Osteocyte (in vitro differentiated cells): ENCODE results near the gene FLOT1. TPM values are rescaled to one million over a fixed set of nuclear protein-coding genes. Genes with fewer than 3 reads are reported as not detected.
A peak's percentile ranks its signal among the peaks of the same experiment; 100 is the strongest.

ENCODE experiments used
- DNase-seq: peaks from one replicate; pipeline ENCODE4 v3.0.0; 2021; ENCODE audit warnings: mixed read lengths; ENCODE audit not compliant: unreplicated experiment; ENCODE audit errors: extremely low spot score
- H3K27ac Mint-ChIP-seq: one replicate; pipeline ENCODE4 v1.8.0; 2021; ENCODE audit warnings: mild to moderate bottlenecking, mixed read lengths; ENCODE audit not compliant: unreplicated experiment
- H3K27me3 Mint-ChIP-seq: one replicate; pipeline ENCODE4 v1.8.0; 2021; ENCODE audit warnings: mixed read lengths; ENCODE audit not compliant: unreplicated experiment
- H3K36me3 Mint-ChIP-seq: one replicate; pipeline ENCODE4 v1.8.0; 2021; ENCODE audit warnings: mixed read lengths; ENCODE audit not compliant: unreplicated experiment
- H3K4me1 Mint-ChIP-seq: one replicate; pipeline ENCODE4 v1.8.0; 2021; ENCODE audit warnings: mixed read lengths; ENCODE audit not compliant: unreplicated experiment
- H3K4me3 Mint-ChIP-seq: one replicate; pipeline ENCODE4 v1.8.0; 2021; ENCODE audit warnings: mild to moderate bottlenecking, moderate library complexity, mixed read lengths; ENCODE audit not compliant: unreplicated experiment
- H3K9me3 Mint-ChIP-seq: one replicate; pipeline ENCODE4 v1.8.0; 2021; ENCODE audit warnings: mixed read lengths; ENCODE audit not compliant: unreplicated experiment
- CTCF ChIP-seq: fragments of 200-600 bp; sonication (generic); IDR thresholded peaks from 2 replicates; pipeline ENCODE4 v1.5.0; 2021; ENCODE audit warnings: antibody characterized with exemption, mild to moderate bottlenecking, moderate library complexity
- total RNA-seq: library from RNA; stranded (reverse); gene quantifications from 2 replicates; pipeline ENCODE4 v1.2.1, GENCODE V29; 2021

Gene FLOT1
- total RNA-seq, 1 donor from 2014 or later, result 88.1 TPM

- DNase-seq, result no peak
- peaks cover 28% of the 10 kb centered on the region for H3K36me3 Mint-ChIP-seq
- peak overlapping the region; percentile 97 for H3K27ac Mint-ChIP-seq
- H3K9me3 Mint-ChIP-seq, result no peaks in the 10 kb centered on the region
- H3K4me1 Mint-ChIP-seq, result peaks cover 71% of the 10 kb centered on the region
- TF ChIP-seq CTCF, result no peak
- no peaks in the 10 kb centered on the region for H3K27me3 Mint-ChIP-seq
- H3K4me3 Mint-ChIP-seq, result peak overlapping the region; percentile 89
These were observed 57.9 kb downstream of the FLOT1 start for GRCh38 chr6:30684386-30685156.

GRCh38 chr6:30683980-30684338 lies 58.5 kb downstream of the FLOT1 start:
- H3K27me3 Mint-ChIP-seq, result no peaks in the 10 kb centered on the region
- DNase-seq, result no peak
- no peak for TF ChIP-seq CTCF
- peaks cover 72% of the 10 kb centered on the region for H3K4me1 Mint-ChIP-seq
- peak overlapping the region; percentile 88 for H3K27ac Mint-ChIP-seq
- peaks cover 30% of the 10 kb centered on the region for H3K36me3 Mint-ChIP-seq
- peak overlapping the region; percentile 89 for H3K4me3 Mint-ChIP-seq
- no peaks in the 10 kb centered on the region for H3K9me3 Mint-ChIP-seq

GRCh38 chr6:30683183-30683979 lies 59.1 kb downstream of the FLOT1 start:
- H3K27ac Mint-ChIP-seq, result peak overlapping the region; percentile 88
- H3K4me3 Mint-ChIP-seq, result peak overlapping the region; percentile 89
- TF ChIP-seq CTCF, result no peak
- H3K4me1 Mint-ChIP-seq, result peaks cover 72% of the 10 kb centered on the region
- H3K9me3 Mint-ChIP-seq, result no peaks in the 10 kb centered on the region
- DNase-seq, result no peak
- H3K36me3 Mint-ChIP-seq, result peaks cover 36% of the 10 kb centered on the region
- H3K27me3 Mint-ChIP-seq, result no peaks in the 10 kb centered on the region

- no peak for DNase-seq
- Mint-ChIP-seq H3K9me3 (no peaks in the 10 kb centered on the region), H3K4me3 (peak overlapping the region; percentile 89), H3K4me1 (peaks cover 62% of the 10 kb centered on the region), H3K36me3 (peaks cover 36% of the 10 kb centered on the region), H3K27me3 (no peaks in the 10 kb centered on the region), H3K27ac (peak overlapping the region; percentile 88)
- TF ChIP-seq CTCF, result no peak
These were observed 60.1 kb downstream of the FLOT1 start for GRCh38 chr6:30682143-30683117.
